IPS DF 4.7 (cell line): ENCODE data around the gene RPL35.
"Not testable (repeated sequence)": the region's sequence is repeated elsewhere in the genome, so short reads cannot be mapped to it uniquely, and the experiment has no call there.

Source experiments
- DNase-seq: peaks from one replicate; pipeline ENCODE4 v3.0.0-alpha.2; 2013; ENCODE audit warnings: low spot score; ENCODE audit errors: extremely low read depth

Gene RPL35

DNA sequence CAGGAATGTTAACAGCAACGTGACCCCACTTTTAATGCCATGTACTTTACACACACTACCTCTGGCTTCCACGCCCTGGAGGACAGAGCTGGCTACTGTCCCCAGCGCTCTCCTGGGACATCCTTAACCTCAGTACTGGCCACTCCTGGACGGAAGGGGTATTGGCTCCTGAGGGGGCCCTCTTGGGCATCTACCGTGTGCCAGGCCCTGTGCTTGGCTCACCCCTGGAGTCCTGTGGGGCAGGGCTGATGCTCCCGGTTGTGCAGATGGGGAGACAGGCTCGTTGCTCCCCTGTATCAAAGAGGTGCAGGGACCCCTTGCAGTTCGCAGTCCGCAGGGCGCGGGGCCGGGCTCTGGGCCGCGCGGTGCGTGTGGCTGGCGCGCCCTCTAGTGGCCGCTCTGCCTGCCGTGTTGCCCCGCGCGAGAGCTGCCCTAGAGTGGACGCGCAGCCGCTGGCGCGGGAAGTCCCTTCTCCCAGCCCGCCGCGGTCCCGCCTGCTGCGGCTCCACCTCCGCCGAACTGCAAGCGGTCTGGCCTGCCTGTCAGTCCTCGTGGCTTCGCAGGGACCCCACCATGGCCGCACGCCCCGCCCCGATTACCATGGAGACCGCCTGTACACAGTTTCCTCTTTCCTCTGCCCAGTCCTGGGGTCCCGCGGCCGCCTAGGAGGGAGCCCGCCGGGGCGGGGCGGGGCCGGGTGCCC lies 8.8 kb downstream of the RPL35 start, which contains the start of gene WDR38:
Gene WDR38 (plus strand): TSS at position 632 of the 703 bp plus-strand sequence. CDS start 72 bp downstream, outside the sequence.
- DNase-seq: no peak

GRCh38 chr9:124852121-124852828 lies 9.5 kb downstream of the RPL35 start:
- DNase-seq: no peak

DNA sequence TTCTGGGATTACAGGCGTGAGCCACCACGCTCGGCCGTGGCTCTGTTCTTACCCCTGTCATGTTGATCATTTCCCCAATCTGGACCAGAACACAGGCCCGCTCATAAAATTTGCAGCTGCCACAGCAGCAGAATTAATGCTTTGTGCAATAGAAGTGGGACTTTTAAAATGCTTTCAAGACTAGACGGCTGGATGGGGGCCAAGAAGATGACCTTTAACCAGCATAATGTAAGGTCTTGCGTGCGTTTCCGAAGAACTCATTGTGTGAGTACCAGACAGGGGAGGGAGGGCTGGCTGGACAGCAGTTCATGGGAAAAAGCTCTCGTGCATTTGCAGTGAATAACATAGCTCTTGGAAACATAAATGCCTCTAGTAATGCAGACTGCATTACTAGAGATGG lies 12.0 kb downstream of the RPL35 start:
- no peak for DNase-seq

GRCh38 chr9:124846969-124847368 lies 14.8 kb downstream of the RPL35 start:
- no peak for DNase-seq

GRCh38 chr9:124846467-124846866 lies 15.3 kb downstream of the RPL35 start:
- DNase-seq: not testable (repeated sequence)

DNA sequence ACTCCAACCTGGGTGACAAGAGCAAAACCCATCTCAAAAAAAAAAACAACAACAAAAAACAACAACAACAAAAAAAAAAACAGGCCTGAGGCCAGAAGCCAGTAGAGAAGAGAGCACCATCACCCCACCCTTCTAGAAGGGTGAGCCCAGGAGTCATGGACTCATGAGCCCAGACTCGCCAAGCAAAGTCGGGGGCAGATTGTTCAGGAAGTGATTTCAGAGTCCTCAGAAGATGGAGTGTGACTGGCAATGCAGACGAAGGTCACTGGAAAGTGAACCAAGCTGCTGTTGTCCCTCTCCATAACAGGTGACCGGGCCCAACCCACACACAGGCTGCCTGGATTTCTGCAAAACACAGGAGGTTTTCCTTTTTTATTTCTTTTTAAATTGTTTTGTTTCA lies 17.5 kb downstream of the RPL35 start:
- DNase-seq: no peak

DNA sequence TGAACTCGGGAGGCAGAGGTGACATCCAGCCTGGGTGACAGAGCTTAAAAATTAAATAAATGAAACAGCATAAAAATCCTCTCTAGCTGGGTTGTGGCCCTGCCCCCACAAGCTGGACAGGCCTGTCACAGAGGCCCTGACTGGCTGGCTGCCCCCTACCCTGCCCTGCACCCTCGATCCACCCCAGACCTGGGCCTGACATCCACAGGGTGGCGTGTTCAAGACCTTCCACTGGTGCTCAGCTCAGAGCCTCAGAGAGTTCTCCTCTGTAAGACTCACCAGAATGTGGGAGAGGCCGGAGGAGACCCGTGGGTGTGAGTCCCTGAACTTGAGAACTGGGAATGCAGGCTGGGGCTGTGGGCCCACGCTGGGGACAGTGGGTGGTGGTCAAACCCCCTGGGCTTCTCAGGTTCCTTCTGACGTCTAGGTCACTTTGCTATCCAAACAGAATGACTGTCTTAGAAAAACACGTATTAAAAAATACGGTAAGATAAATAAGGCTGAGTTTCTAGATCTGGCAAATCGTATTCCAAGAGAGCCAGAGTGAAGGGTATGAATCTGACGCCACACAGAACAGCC lies 18.2 kb downstream of the RPL35 start:
- DNase-seq: no peak

GRCh38 chr9:124841075-124841821 lies 20.5 kb downstream of the RPL35 start:
- no peak for DNase-seq

- DNase-seq: no peak
These were observed 21.4 kb downstream of the RPL35 start for GRCh38 chr9:124840300-124840833.

- DNase-seq: no peak
These were observed 22.0 kb downstream of the RPL35 start for GRCh38 chr9:124839612-124840299.

DNA sequence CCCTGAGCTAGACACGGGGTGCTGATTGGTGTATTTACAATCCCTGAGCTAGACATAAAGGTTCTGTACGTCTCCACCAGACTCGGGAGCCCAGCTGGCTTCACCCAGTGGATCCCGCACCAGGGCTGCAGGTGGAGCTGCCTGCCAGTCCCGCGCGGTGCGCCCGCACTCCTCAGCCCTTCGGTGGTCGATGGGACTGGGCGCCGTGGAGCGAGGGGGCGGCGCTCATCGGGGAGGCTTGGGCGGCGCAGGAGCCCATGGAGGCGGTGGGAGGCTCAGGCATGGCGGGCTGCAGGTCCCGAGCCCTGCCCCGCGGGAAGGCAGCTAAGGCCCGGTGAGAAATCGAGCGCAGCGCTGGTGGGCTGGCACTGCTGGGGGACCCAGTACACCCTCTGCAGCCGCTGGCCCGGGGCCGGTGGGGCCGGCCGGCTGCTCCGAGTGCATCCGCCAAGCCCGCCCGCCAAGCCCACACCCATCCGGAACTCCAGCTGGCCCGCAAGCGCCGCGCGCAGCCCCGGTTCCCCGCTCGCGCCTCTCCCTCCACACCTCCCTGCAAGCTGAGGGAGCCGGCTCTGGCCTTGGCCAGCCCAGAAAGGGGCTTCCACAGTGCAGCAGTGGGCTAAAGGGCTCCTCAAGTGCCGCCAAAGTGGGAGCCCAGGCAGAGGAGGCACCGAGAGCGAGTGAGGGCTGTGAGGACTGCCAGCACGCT lies 23.0 kb downstream of the RPL35 start:
- DNase-seq: not testable (repeated sequence)

- DNase-seq: not testable (repeated sequence)
These were observed 23.6 kb downstream of the RPL35 start for GRCh38 chr9:124838132-124838531.

DNA sequence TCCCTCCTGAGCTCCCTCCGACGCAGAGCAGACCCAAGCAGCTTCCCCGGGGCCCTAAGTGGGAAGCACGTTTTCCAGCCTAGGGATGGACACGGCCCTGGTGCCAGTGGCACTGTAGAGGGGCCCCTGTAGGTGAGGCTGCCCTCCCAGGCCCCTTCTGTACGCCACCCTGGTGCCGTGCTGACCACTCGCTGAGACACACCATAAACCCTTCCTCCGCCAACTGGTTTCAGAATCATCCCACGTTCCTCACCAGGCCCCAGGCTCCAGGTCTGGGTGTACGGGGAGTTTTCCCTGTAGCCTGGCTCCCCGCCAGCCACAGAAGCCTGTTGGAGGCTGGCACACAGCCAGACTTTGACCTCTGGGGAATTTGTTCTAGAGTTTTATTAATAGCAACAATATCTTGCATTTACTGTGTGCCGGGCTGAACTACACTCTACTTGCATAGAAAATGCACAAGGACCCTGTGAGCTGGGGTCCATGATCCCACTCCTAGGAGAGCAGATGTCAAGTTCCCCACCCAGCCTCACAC lies 26.7 kb downstream of the RPL35 start:
- DNase-seq: no peak

DNA sequence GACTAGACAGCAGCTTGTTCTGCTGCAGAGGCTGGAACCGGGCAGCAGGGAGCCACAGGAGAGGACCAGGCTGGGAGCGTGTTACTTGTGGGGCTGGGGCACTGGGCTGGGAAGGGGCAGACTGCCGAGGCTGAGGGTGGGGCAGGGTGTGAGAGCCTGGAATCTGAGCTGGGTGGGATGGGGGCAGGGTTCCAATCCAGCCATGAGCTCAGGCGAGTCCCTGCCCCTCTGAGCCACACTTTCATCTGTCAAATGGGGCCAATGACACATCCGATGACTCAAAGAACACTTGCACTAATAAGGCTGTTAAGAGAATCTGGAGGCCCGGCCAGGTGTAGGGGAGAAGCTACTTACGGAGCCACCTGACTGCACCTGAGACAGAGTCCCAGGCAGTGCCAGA lies 27.2 kb downstream of the RPL35 start:
- DNase-seq: no peak

DNA sequence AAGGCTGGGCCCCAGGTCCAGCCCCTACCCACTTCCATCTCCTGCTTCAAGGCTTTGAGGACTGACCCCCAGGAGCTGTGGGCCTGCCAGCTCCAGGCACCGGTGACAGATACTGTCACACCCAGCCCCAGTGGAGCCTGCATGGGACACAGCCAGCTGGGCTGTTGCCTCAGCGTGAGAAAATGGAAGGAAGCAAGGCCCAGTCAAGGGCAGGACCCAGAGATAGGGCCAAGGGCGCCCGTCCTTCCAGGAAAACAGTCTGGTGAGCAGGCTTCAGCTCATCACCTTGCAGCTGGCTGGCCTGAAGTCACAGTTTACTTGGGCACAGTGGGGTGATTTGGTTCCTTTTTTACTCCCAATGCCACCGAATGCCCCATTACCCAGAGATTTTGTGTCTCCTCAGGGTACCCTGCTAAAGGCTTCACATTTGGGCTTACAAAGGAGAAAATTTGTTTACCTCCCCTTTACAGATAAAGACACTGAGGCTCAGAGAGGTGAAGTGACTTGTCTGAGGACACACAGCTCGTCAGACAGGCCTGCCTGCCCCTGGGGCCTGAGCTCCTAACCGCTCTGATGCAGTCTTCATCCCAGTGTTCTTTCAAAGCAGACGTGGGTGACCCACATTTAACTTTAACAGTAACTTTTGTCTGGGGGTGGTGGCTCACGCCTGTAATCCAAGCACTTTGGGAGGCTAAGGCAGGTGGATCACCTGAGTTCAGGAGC lies 30.0 kb downstream of the RPL35 start:
- no peak for DNase-seq

DNA sequence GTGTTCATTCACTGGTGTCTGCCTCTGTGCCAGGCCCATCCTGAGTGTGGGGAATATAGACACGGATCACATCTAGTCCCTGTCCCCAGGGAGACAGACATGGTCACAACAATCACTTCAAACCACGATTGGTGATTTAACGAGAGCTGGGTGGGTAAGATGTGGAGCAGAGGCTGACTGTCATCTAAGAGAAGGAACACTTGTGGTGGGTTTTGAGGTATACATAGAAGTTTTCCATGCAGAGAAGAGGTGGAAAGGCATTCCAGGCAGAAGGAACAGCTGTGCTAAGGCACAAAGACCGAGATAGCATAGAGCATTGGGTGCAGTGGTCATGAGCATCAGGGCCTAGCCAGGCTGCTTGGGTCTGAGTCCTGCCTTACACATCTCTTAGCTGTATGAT lies 31.2 kb downstream of the RPL35 start:
- DNase-seq: no peak

GRCh38 chr9:124829334-124829669 lies 32.5 kb downstream of the RPL35 start:
- no peak for DNase-seq

DNA sequence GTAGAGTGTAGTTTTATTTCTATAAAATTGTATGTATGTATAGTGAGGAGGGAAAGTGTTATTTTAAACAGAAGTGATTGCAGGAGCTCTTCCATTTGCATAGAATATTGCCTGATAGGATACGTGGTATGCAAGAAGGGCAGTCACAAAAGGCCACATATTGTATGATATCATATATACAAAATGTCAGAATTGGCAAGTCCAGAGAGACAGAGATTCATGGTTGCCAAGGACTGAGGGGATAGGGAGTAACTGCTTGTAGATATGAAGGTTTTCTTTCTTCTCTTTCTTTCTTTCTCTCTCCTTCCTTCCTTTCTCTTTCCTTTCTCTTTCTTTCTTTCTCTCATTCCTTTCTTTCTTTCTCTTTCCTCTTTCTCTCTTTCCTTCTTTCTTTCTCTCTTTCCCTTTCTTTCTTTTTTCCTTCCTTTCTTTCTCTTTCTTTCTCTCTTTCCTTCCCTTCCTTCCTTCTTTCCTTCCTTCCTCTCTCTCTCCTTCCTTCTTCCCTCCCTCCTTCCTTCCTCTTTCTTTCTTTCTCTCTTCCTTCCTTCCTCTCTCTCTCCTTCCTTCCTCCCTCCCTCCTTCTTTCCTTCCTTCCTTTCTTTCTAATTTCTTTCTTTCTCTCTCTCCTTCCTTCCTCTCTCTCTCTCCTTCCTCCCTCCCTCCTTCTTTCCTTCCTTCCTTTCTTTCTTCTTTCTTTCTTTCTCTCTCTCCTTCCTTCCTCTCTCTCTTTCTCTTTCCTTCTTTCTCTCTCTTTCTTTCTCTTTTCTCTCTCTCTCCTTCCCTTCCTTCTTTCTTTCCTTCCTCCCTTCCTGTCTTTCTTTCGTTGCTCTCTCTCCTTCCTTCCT lies 33.0 kb downstream of the RPL35 start:
- DNase-seq: no peak
